Right atrium auricular region (tissue), 2 donors: ENCODE results near the gene CENATAC. TPM values are rescaled to one million over a fixed set of nuclear protein-coding genes. Genes with fewer than 3 reads are reported as not detected.

ENCODE experiments used
- DNase-seq: peaks from one replicate; pipeline ENCODE4 v3.0.0-alpha.2; 2019; ENCODE audit warnings: low spot score
- H3K27ac ChIP-seq, 2 donors: fragments of 200-600 bp; sonication (generic); 1 replicate in 1 of 2; 2 replicates in 1 of 2; pipeline ENCODE4 v1.5.1; 2016 to 2019
- H3K27me3 ChIP-seq, 2 donors: fragments of 200-600 bp; sonication (generic); one replicate each; pipeline versions ENCODE4 v1.5.1 to v1.6.0; 2017 to 2019
- H3K36me3 ChIP-seq: fragments of 200-600 bp; sonication (generic); one replicate; pipeline ENCODE4 v1.5.1; 2016
- H3K4me1 ChIP-seq, 2 donors: fragments of 200-600 bp; sonication (generic); one replicate each; pipeline versions ENCODE4 v1.5.1 to v1.6.0; 2017 to 2019
- H3K4me3 ChIP-seq, 2 donors: fragments of 200-600 bp; sonication (generic); 1 replicate in 1 of 2; 2 replicates in 1 of 2; pipeline ENCODE4 v1.5.1; 2017 to 2019; ENCODE audit warnings: mild to moderate bottlenecking in 1 of 2, moderate library complexity in 1 of 2
- H3K9me3 ChIP-seq, 2 donors: fragments of 200-600 bp; sonication (generic); one replicate each; pipeline ENCODE4 v1.5.1; 2019
- CTCF ChIP-seq, 2 donors: fragments of 200-600 bp; sonication (generic); IDR thresholded peaks; one replicate each; pipeline ENCODE4 v1.5.1; 2019; ENCODE audit warnings: antibody characterized with exemption in 2 of 2
- microRNA-seq, 2 donors: library from miRNA; unstranded; fragments of <30 nt; microRNA quantifications; one replicate each; pipeline ENCODE4, GENCODE V29; 2016 to 2017; ENCODE audit warnings: borderline number of aligned reads in 2 of 2, borderline replicate concordance in 1 of 2
- total RNA-seq, 2 donors: library from RNA; depleted of rRNA; stranded (reverse); fragments of >200 nt; gene quantifications; one replicate each; pipeline ENCODE4 v1.1.0, GENCODE V29; 2016

Gene CENATAC
- total RNA-seq, 2 donors from 2014 or later, result 8.7 to 11.9 TPM

GRCh38 chr11:119062779-119063178 lies 64.8 kb downstream of the CENATAC start:
- Histone ChIP-seq H3K36me3 (no peaks in the 10 kb centered on the region), H3K4me1 (peaks cover 0 to 29% of the 10 kb centered on the region in 2 donors), H3K27ac (no peak overlapping the region), H3K4me3 (no peak overlapping the region), H3K27me3 (no peaks in the 10 kb centered on the region), H3K9me3 (no peaks in the 10 kb centered on the region)
- DNase-seq, result peak; percentile 76
- TF ChIP-seq CTCF (IDR thresholded peaks at IDR 0.05), result no peak

GRCh38 chr11:119065369-119065768 lies 67.4 kb downstream of the CENATAC start:
- Histone ChIP-seq H3K27ac (no peak overlapping the region), H3K36me3 (peaks cover 5% of the 10 kb centered on the region), H3K27me3 (no peaks in the 10 kb centered on the region), H3K9me3 (no peaks in the 10 kb centered on the region), H3K4me1 (peaks cover 0 to 35% of the 10 kb centered on the region in 2 donors), H3K4me3 (no peak overlapping the region)
- TF ChIP-seq CTCF (IDR thresholded peaks at IDR 0.05), result peak in 1 of 2 donors; percentile 33
- DNase-seq, result no peak

Small RNAs within 50 kb of the gene (microRNA-seq; reads per million reads assigned to microRNA genes)
- 0 to 0.71 reads per million in 2 donors for gene MIR3656

Other genes starting within 250 kb of the CENATAC start
- gene DDX6, start 207.0 kb upstream of the CENATAC start, total RNA-seq, result 100 to 1,000 TPM in 1 of 2 donors, 10 to 100 TPM in 1; 71.9 to 124 TPM
- under 1 TPM in 1 of 2 donors, not detected in 1; 0.16 TPM for gene CXCR5, start 114.2 kb upstream of the CENATAC start, total RNA-seq
- gene BCL9L, start 72.2 kb upstream of the CENATAC start, total RNA-seq, result 10 to 100 TPM; 17.5 to 43.7 TPM
- gene UPK2, start 41.8 kb upstream of the CENATAC start, total RNA-seq, result not detected
- not detected for gene FOXR1, start 26.4 kb upstream of the CENATAC start, total RNA-seq
- gene RPS25, start 20.2 kb downstream of the CENATAC start, total RNA-seq, result 1,000 to 10,000 TPM in 1 of 2 donors, 100 to 1,000 TPM in 1; 812 to 1,966 TPM
- gene TRAPPC4, start 20.6 kb downstream of the CENATAC start, total RNA-seq, result 10 to 100 TPM; 26.1 to 37.2 TPM
- 10 to 100 TPM in 1 of 2 donors, 1 to 10 TPM in 1; 8.2 to 11.1 TPM for gene SLC37A4, start 32.7 kb downstream of the CENATAC start, total RNA-seq
- 10 to 100 TPM; 56.8 to 69.7 TPM for gene HYOU1, start 59.1 kb downstream of the CENATAC start, total RNA-seq
- 10 to 100 TPM; 22.0 to 23.7 TPM for gene VPS11, start 69.7 kb downstream of the CENATAC start, total RNA-seq
- gene HMBS, start 86.7 kb downstream of the CENATAC start, total RNA-seq, result 10 to 100 TPM in 1 of 2 donors, 1 to 10 TPM in 1; 4.9 to 13.3 TPM
- 10 to 100 TPM; 15.8 to 18.6 TPM for gene DPAGT1, start 103.7 kb downstream of the CENATAC start, total RNA-seq
- gene C2CD2L, start 109.2 kb downstream of the CENATAC start, total RNA-seq, result 10 to 100 TPM; 10.0 to 14.2 TPM
- 10 to 100 TPM; 11.2 to 18.1 TPM for gene HINFP, start 123.4 kb downstream of the CENATAC start, total RNA-seq
- gene ABCG4, start 150.9 kb downstream of the CENATAC start, total RNA-seq, result 1 to 10 TPM; 1.4 to 1.8 TPM
- gene NLRX1, start 170.6 kb downstream of the CENATAC start, total RNA-seq, result 10 to 100 TPM; 16.9 to 24.3 TPM
- gene NHERF4, start 187.3 kb downstream of the CENATAC start, total RNA-seq, result 1 to 10 TPM; 1.7 to 5.6 TPM
- gene CBL, start 208.2 kb downstream of the CENATAC start, total RNA-seq, result 10 to 100 TPM in 1 of 2 donors, 1 to 10 TPM in 1; 8.5 to 14.5 TPM